Hematopoietic multipotent progenitor cell treated with erythropoietin and hydrocortisone succinate and interleukin-3 and kit ligand, for 17 days (in vitro differentiated cells): Measurements from ENCODE around the gene KIAA1191.

Experiments
- DNase-seq: peaks from one replicate; pipeline ENCODE4 v3.0.0-alpha.2; 2015; ENCODE audit warnings: low spot score

KIAA1191 gene

GRCh38 chr5:176365351-176366231 is 4.0 kb upstream of the KIAA1191 start, which contains the start of gene ARL10:
Gene ARL10, plus strand, starts transcription at chr5:176365487. Its CDS starts 77 bp downstream, at chr5:176365564.
- DNase-seq, result no peak

- DNase-seq, result no peak
These were observed 3.3 kb upstream of the KIAA1191 start for GRCh38 chr5:176364765-176365350.

GRCh38 chr5:176362233-176362490 is 598 bp upstream of the KIAA1191 start:
- DNase-seq, result no peak

DNA sequence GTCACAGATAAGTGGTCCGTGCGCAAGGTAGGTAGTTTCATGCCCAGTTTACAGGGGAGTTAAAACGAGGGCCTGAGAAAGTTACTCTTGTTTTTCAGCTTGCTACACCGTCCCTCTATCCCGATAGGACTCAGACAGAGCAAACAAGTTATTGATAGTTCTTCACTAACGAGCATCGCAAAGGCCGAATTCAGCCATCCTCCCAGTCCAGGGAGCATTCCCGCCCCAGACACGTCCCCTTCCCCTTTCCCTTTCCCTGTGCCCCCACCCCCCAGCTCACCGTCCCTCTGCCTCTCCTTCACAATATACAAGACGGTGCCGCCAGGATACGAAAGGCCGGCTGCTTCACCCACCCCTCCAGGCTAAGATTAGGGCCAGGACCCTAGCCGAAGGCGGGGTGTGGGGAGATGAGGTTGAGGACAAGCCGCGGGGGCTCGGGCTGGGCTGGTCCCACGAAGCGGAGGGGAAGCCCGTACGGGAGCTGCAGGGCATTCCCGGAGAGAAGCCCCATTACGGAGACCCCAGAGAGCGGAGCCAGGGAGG is 599 bp downstream of the KIAA1191 start:
- no peak for DNase-seq

DNA sequence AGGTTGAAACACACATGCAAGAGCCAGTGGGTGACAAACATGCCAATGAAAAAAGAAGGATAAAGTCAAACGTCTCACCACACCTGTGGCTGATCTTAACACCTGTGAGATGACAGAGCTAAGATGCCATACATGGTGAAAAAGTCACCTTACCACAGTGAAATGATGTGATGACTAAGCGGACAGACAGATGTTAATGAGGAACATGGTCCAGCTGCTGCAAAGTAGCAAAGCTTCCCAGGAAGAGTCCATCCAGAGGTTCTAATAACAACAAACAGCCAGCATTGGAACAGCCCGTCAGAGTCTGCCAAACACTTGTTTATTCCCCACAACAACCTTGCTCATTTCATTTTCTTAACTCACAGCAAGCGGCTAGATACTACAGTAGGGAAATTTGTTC is 1.9 kb downstream of the KIAA1191 start:
- DNase-seq, result no peak

GRCh38 chr5:176356179-176356566 is 5.4 kb downstream of the KIAA1191 start:
- no peak for DNase-seq

DNA sequence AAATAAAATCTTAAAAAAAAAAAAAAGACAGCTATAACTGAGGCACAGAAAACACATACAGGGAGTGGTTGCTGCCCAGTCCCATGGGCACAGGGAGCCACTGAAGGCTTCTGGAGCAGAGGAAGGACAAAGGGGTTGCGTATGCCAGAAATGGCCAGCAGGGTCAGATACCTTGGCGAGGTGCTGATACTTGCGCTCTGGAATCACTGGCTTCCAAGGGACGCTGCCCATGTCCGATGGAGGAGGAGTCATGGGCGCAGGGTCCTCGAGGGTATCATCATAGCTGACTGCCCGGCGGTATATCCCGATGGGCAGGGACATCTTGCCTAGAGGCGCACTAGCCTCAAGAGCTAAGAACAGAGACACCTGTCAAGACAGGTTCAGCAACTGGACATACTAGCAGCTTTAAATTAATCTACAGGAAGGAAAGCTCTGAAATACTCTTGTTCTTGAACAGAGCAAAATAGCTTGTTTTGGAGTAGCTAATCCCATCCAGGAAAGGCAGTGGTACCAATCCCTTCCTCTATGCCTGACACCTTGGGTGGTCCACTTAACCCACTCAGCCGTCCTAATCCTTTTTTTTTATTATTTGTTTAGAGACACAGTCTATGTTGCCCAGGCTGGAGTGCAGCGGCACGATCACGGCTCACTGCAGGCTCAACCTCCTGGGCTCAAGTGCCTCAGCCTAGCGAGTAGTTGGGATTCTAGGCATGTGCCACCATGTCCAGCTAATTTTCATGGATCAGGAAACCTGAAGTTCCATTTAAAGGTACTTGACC is 6.0 kb downstream of the KIAA1191 start:
- DNase-seq, result no peak

DNA sequence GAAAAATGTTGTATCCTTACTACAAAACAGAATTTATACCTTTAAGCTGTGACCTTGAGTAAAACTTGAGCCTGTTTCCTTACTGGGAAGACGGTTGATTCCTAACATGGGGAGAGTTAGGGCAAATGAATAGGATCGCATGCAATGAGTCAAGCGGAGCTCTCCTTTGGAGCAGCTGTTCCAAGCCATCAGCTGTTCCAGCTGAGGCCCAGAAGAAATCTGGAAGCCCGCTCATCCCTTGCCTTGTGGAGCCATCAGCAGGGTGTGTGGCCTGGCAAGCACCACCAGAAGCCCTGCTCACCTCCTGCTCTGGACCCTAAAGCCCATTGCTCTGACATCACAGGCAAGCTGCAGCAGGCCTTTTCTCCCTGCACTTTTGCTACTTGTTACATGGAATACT is 8.0 kb downstream of the KIAA1191 start:
- DNase-seq, result no peak

DNA sequence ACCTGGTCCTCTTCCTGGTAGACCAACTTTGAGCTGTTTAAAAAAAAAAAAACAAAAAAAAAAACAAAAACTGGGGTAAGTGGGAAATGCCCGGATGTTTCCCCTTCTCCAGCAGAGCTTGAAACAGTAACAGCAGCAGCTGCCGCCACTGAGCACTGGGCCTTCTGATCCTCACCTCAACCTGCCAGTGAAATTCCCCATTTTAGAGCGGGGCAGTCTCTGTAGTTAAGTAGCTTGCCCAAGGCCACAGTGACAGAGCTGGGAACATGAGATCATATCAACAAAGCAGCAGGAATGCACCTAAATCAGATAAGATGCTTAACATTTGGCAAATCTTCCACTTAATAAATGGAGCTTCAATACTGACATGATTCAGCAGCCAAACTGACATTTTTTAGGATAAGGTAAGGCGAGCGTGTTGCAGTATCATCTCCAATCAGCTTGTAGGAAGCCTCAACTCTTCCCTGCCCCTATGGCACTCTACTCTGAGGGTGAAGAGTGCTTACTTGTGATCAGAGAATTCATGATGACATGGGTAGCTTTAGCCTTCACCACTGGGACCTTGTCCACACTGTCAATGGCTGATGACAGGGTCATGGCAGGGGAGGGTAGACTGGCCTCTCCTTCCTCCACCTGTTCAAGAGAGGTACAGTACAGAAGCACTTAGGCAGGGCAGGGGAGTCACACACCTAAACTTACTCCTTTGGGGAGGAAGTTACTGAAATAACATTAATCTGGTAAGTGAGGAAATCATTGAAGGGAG is 9.3 kb downstream of the KIAA1191 start:
- no peak for DNase-seq

GRCh38 chr5:176350416-176350815 is 11.1 kb downstream of the KIAA1191 start:
- no peak for DNase-seq

GRCh38 chr5:176342766-176343458 is 18.7 kb downstream of the KIAA1191 start:
- DNase-seq, result no peak

DNA sequence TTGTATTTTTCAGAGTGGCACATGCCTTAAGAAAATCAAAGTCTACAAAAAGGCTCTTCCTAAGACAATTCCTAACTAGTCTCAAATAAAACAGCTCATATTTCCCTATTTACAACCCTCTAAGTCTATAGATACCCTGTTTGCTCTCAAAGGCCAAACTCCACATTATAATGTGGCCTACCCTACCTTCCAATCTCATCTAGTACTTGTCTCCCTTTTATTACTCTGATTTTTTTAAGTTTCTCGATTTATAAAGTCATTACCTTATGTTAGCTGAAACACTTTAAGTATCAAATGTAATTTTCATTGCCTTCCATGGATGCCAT is 19.4 kb downstream of the KIAA1191 start:
- no peak for DNase-seq

- peak; percentile 21 for DNase-seq
These were observed 20.0 kb downstream of the KIAA1191 start for GRCh38 chr5:176341325-176342157.

- no peak for DNase-seq
These were observed 22.3 kb downstream of the KIAA1191 start for GRCh38 chr5:176339304-176339703.

GRCh38 chr5:176337913-176338312 is 23.7 kb downstream of the KIAA1191 start:
- no peak for DNase-seq

DNA sequence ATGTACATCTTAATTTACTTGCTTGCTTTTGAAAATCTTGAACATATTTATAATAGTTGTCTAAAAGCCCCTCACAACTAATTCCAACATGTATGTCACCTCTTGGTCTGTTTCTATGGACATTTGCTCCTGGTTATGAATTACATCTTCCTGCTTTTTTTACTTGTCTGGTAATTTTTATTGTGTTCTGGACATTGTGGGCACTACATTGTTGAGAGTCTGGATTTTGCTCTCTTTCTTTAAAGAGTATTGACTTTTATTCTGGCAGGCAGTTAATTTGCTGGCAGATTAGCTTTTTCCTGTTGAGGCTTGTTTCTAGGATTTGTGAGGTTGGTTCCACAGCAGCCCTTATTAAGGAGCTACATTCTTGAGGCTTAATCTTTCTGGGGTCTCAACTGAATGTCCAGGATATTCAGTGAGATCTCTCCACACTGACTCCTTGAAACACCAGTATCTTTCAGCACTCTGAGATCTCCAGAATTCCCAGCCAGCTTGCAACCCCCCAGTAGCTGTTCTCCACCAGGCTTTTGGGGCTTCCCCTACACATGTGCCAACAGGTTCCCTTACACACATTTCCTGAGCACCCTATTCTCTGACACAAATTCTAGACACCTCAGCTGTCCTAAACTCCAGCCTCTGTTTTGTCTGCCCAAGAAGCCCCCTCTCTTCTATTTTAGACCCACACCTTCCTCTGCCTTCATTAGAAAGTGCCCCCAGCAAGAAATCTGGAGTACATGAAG is 27.4 kb downstream of the KIAA1191 start:
- no peak for DNase-seq

GRCh38 chr5:176320577-176320976 is 41.0 kb downstream of the KIAA1191 start:
- DNase-seq, result no peak

DNA sequence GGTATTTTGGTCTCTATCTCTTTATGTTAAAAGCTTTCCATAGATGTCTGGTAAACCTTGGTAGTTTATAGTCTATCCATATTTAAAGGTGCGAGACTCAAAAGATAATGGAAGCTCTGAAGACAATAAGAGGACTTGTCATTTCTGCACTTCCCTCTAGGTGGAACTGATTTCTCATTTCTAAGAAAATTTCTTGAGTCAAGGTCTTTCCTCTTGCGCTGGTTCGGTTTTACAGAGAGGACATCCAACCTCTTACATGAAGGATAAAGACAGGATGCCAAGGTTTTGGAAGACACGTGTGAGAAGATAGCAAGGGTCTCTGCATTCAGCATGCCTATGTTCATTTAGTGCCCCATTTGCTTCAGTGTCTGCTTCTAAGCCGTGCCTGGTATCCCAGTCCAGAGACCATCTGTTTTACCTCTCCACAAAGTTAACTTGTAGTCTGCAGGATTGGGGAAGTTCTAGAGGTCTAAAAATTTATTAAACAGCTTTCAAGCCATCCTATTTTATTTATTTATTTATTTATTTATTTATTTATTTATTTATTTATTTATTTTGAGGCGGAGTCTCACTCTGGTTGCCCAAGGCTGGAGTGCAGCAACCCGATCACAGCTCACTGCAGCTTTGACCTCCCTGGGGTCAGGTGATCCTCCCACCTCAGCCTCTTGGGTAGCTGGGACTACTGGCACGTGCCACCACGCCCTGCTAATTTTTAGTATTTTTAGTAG is 41.6 kb downstream of the KIAA1191 start:
- no peak for DNase-seq
